SKM-1 treated with dmso at 0.1 percent for 144 hours (cell line): ENCODE data around the gene NUDT8.
"Not testable (repeated sequence)": the region's sequence is repeated elsewhere in the genome, so short reads cannot be mapped to it uniquely, and the experiment has no call there.

Source experiments
- DNase-seq: peaks from one replicate; lab custom pipeline; 2025; ENCODE audit not compliant: unreplicated experiment; lab: John Stamatoyannopoulos, UW

Gene NUDT8

GRCh38 chr11:67596753-67597300 lies 32.9 kb downstream of the NUDT8 start:
- DNase-seq = no peak

GRCh38 chr11:67594480-67594879 lies 35.3 kb downstream of the NUDT8 start:
- DNase-seq = no peak

- DNase-seq = no peak
Observed at GRCh38 chr11:67593565-67593905, 36.2 kb downstream of the NUDT8 start.

GRCh38 chr11:67592880-67593564 lies 36.7 kb downstream of the NUDT8 start:
- DNase-seq = no peak

GRCh38 chr11:67588899-67589415 lies 40.8 kb downstream of the NUDT8 start:
- not testable (repeated sequence) for DNase-seq

- DNase-seq = no peak
Observed at GRCh38 chr11:67588136-67588503, 41.6 kb downstream of the NUDT8 start.

GRCh38 chr11:67586568-67587250 lies 43.0 kb downstream of the NUDT8 start:
- no peak for DNase-seq

- DNase-seq = no peak
Observed at GRCh38 chr11:67585911-67586310, 43.8 kb downstream of the NUDT8 start.

- DNase-seq = no peak
Observed at GRCh38 chr11:67584881-67585873, 44.6 kb downstream of the NUDT8 start.

GRCh38 chr11:67584205-67584880 lies 45.4 kb downstream of the NUDT8 start:
- peak; percentile 42 for DNase-seq

- peak; percentile 63 for DNase-seq
Observed at GRCh38 chr11:67583247-67584204, 46.2 kb downstream of the NUDT8 start, which contains the start of gene GSTP1. GSTP1 (plus strand) TSS chr11:67583812; CDS start chr11:67583844, 32 bp downstream.

- no peak for DNase-seq
Observed at GRCh38 chr11:67582011-67582410, 47.7 kb downstream of the NUDT8 start.

GRCh38 chr11:67581469-67581868 lies 48.3 kb downstream of the NUDT8 start:
- no peak for DNase-seq

GRCh38 chr11:67577951-67578350 lies 51.8 kb downstream of the NUDT8 start:
- DNase-seq = no peak
